ENCODE measurements around the gene MOB1A.

DNA sequence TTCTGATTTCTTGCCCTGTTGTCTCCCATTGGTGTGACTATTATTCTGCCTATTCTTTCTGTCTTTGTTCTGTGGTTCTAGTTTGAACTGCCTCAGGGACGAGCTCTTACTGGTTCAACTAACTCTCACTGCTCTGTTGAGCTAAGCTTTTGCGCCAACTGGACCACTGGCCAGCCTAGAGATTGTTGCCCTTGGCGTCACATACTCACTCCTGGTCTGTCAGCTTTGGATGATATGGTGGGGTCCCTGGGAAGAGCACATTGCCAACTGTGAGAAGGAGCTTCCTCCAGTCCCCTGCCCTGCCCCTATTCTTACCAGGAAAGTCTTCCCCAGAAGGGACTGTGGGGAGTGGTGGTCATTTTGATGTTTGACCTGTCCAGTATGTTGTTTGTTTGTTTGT, 25.8 kb upstream of the MOB1A start:
- TF ChIP-seq CTCF (IDR thresholded peaks at IDR 0.05; ENCODE audit: low read depth, low read length) (no peak), EZH2phosphoT487 (IDR thresholded peaks at IDR 0.05; ENCODE audit: low read depth) (no peak)

All from OCI-LY3 (cell line).